SKM-1 (cell line): Measurements from ENCODE around the gene ITGA3.
"Not testable (repeated sequence)": the region's sequence is repeated elsewhere in the genome, so short reads cannot be mapped to it uniquely, and the experiment has no call there.

Experiments
- DNase-seq: peaks from one replicate; lab custom pipeline; 2025; ENCODE audit not compliant: unreplicated experiment; lab: John Stamatoyannopoulos, UW

Gene ITGA3

DNA sequence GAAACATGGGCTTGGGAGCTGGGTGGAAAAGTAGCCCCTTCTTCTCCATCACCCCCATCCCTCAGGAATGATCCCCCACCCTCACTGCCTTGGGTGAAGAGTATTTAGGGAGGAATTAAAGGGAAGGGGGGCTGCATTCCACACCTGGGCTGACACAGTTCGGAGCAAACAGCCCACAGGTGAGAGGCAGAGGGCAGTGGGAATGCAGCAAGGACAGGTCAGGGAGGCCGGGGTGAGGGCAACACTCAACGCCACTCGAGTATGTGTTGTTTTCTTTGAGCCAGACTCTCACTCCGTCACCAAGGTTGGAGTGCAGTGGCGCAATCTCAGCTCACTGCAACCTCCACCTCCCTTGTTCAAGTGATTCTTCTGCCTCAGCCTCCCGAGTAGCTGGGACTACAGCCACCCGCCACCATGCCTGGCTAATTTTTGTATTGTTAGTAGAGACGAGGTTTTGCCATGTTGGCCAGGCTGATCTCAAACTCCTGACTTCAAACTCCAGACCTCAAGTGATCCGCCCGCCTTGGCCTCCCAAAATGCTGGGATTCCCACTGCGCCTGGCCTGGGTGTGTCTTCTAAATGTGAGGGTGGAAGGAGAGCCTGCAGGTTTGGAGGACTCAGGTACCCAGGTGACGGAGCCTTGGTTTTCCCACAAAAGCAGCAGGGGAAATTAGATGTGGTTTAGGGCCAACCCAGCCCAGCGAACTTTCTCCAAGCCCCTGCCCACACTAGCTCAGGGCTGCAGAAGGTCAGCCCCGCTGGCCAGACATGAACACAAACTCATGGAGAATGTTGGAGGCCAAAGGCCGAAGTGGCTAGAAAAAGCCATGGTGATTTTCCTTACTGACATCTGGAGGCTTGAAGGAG, 21.2 kb upstream of the ITGA3 start:
- DNase-seq: no peak

DNA sequence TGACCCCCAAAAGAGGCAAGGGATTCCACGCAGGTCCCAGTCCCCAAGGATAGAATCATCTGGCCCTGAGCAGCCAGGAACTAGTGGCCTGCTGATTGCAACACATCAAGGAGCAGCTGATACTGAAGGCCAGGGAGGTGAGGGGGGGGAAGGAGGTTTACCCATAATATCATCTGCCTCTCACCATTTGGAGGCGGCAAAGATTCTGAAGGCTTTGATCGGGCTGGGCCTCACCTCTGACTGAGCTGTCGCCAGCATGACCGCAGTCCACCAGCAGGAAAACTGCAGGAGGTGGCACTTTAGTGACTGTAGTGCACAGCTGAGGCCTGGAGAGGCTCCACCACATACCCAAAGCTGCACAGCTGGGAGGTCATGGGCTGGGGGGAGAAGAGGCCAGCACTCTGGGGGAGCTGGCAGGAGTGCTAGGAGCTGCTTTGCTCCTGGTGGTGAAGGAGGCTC, 20.5 kb upstream of the ITGA3 start:
- no peak for DNase-seq

DNA sequence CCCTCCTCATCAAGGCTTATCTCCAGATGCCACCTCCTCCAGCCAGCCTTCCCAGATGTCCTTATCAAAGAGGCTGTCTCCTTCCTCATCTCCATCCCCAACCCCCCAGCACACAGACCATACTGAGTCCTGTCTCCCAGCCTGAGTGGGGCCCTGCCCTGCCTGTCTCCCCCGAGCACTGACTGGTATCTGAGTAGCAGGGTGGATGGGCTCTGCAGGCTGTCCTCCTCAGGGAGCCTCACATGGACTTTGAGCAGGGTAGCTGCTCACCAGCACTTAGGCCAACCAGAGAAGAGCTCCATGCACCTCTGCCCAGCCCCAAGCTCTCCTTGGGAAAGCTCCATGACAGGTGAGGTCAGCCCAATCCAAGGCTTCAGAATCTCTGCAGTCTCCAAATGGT, 20.0 kb upstream of the ITGA3 start:
- no peak for DNase-seq

DNA sequence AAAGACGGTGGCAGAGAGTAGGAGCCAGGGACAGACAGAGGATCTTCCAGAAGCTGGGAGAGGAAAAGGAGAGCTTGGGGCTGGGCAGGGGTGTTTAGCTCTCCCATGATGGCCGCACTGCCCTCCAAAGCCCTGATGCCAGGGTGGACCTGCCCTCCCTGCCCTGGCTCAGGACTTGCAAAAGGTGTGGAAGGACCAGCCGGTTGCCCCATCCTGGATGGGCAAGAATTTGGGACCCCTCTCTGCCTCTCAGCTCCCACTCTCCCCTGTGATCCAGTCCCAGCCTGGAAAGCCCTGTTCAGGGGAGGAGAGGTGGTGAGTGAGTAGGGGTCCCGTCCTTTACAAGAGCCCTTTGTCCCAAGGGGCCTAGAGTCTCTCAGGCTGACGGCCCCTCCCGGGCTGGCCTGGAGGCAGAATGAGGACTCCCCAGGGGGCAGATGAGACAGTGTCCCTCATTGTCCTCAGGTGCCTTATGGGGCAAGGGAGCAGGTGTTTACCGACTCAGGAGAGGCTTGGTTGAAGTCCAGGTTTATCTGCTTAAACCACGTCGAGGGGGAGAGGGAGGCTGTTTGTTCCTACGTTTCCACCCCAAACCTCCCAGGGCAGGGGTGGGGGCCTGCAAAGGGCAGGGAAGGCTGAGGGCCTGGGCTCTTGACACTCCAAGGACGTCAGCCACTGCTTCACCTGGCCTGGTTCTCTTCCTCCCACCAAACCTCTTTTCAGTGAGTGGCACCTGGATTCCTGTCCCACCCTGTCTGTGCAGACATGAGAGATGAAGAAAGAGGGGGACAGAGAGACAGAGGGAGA, 19.3 kb upstream of the ITGA3 start:
- DNase-seq: no peak

DNA sequence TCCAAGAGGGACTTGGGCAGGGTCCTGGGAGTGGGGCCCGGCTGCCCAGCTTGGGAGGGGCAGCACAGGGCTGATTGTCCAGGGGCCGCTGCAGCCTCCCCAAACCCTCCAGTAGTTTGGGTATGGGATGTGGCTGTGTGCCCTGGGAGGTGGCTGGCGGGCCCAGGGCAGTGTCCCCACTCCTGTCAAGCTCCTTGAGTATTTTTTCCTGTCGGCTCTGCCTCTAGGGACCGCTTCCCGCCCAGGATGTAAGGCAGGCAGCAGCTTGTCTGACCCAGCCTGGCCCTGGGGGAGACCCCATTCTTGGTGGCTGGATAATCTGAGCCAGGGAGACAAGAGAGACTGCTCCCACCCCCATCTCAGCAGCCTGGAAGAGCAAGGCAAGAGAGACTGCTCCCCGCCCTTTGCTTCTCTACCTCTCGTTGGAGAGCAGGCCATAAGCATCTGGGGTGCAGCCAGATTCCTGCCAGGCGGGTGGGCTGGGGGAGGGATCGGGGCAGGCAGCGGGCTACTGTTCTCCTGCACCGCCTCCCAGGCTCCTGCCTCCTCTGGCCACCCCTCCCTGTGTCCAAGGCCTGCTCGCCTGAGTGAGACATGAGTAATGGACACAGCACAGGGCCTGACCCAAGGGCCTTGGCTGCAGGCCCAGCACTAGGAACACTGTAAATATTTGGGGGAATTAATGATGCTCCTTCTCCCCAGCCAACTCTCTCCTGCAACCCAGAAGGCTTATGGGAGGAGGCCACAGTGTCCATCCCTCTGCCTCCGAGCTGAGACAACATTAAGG, 18.4 kb upstream of the ITGA3 start:
- DNase-seq: no peak

DNA sequence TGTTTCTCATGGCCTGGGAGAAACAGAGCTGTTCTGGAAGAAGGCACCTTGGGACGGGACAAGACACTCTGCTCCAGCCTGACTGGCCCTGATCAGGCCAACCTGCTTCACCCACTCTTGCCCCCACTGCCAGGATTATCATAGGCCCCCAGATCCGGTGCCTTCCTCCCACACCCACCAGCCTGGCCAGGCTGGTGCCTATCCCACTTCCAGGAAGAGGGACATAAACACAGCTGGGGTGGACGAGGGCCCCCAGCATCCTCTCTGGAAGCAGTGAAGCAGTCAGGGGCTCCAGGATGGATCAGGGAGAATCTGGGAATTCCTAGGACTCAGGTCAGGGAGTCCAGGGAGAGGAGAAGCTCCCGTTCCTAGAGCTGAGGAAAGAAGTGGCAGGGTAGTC, 16.9 kb upstream of the ITGA3 start:
- no peak for DNase-seq

DNA sequence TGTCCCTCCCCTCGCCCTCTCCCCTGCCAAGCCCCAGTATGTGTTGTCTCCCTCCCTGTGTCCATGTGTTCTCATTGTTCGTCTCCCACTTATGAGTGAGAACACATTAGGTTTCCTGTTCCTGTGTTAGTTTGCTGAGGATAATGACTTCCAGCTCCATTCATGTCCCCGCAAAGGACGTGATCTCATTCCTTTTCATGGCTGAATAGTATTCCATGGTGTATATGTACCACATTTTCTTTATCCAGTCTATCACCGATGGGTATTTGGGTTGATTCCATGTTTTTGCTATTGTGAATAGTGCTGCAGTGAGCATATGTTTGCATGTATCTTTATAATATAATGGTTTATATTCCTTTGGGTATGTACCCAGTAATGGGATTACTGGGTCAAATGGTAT, 15.4 kb upstream of the ITGA3 start:
- DNase-seq: not testable (repeated sequence)

DNA sequence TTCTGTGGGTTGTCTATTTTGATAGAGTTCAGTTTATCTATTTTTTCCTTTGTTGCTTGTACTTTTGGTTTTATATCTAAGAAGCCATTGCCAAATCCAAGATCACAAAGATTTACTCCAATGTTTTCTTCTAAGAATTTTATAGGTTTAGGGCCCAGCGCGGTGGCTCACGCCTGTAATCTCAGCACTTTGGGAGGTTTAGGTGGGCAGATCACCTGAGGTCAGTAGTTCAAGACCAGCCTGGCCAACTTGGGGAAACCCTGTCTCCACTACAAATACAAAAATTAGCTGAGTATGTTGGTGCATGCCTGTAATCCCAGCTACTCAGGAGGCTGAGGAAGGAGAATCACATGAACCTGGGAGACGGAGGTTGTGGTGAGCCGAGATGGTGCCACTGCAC, 13.7 kb upstream of the ITGA3 start:
- DNase-seq: no peak

DNA sequence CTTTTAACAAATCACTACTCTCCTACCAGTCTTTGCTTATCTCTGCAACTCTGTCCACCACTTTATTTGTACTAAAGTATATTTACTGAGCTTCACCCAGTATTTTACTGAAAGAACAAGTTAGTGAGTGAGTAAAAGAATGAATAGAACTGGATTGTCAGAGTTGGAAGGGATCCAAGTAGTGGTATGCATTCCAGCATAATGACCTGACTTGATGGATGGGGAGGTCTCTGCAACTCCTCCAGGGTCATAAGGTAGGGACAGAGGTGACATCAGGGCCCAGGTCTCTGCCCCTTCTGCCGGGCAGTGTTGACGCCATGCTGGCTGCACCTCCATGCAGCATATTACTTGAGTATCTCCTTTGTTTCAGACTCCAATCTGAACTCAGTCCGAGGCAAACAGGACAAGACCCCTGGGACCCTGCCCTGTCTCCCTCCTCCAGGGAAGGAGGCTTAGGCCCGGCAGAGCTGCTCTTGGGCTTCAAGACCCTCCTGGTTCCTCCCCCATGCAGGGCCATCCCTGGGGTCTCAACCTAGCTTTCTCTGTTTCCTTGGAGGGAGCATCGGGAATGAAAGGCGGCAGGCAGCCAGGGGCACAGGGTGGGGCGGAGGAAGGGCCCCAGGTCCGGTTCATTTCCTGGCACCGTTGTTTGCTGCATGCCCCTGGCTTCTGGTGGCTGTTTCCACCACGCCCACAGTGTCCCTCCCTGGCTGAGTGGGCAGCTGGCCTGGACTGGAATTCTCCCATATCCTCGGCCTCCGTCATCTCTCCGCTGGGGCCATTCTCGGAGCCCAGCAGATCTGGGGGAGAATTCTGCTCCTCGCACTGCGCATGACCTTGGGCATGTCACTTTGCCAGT, 12.4 kb upstream of the ITGA3 start:
- DNase-seq: no peak

DNA sequence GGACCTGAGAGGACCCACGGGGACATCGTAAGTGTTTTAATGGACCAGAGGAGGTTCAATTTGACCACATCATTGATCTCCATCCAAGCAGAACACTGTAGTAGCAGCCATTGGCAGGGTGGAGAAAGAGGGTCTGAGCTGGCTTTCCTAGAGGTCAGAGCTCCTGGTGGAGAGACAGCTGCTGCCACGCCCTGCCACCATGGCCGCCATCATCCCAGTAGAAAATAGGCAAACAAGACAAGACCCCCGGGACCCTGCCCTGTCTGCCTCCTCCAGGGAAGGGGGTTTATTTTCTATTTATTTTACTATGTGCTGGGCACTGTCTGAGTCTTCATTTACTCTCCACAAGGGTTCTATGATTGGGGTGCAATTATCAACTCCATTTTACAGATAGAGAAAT, 11.4 kb upstream of the ITGA3 start:
- DNase-seq: no peak

DNA sequence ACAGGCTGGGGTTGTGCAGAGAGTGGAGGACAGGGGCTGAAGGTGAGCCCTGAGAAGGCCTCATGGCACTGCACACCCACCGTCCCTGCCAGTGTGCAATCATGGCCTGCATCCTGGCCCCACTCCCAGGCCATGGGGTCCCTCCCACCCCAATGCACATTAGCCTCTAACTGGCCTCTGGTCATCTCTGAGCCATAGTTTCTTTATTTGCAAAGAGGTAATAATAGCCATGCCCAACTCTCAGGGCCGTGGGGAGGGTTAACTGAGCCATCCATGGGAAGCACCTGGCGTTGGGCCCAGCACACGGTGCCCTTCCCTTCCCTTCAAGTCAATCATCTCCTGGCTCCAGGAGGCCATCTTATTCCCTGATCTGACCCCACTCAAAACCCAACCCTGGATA, 10.8 kb upstream of the ITGA3 start:
- DNase-seq: no peak

DNA sequence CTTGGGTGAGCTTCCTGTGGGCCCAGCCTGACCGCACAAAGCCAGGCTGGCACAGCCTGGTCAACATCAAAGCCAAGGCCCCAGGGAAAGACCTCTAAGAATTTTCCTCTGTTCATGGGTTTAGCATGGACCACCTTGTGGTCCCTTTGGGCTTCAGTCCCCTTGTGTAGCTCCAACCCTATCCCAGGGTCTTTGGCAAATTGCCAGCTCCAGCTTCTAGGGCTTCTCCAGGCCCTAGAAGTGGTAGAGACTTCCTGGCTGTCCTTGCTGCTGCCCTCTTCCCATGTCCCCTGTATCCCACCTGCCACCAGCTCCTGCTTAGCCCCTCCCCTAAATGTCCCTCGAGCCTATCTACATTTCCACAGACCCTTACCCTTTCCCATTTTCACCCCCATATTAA, 9.7 kb upstream of the ITGA3 start:
- no peak for DNase-seq

DNA sequence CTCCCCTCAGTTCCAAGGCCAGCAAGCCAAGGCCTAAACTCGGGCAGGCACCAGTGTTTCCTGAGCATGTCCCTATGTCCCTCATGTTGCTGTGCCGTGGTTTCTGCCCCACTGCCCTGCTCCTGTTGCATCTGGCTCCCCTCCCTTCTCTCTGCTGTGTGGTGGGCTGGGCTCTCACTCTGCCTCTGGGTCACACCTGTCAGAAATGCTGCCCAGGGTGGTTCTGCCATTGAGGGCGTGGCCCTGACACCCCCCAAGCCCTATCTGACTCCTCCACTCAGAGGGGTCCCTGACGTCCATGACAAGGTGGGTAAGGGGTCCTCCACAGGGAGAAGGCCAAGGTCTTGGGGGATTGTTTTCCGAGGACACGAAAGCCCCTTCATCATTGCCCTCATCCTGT, 9.2 kb upstream of the ITGA3 start:
- no peak for DNase-seq

DNA sequence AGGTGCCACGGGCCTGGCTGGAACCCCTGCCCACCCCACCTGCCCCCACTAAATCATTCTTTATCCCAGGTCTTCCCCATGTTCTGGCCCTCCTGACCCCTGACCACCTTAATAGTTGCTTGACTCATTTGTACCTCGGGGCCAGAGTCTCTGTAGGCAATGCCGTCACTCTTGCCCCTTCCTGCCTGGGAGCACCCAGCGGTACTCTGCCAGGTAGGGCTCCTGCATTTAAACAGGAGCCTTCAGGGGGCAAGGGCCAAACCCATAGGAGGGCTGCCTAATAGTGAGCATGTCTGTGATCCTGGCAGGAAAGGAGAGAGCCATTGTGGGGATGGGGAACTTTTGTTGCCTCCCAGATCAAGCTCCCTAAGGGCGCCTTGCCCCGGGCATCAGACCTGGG, 8.8 kb upstream of the ITGA3 start:
- no peak for DNase-seq

DNA sequence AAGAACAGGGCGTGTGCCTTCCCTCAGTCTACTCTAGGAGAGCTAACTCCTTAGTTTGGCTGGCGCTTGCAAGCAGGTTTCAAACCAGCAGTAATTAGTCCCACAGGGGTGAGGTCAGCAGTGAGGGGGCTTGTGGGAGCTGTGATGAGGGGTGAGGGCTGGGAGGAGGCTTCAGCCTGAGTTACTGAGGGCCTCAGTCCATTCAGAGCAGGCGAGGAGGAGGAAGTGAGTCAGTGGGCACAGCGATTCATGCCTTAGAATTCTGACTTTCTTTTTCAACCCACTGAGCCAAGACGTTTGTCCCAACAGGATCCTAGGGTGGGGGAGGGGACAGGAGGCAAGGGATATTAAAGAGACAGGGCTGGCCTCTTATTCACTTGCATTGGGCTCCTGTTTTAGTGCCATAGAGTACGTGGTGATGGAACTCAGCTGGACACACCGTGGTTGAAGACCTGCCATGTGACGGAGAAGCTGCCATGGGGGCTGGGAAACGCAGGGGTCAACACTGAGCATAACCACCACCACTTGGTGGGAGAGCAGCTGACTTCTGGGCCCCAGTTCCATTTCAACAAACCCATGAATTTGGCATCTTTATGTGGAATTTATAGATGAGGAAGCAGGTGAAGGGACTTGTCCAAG, 8.3 kb upstream of the ITGA3 start:
- DNase-seq: no peak

DNA sequence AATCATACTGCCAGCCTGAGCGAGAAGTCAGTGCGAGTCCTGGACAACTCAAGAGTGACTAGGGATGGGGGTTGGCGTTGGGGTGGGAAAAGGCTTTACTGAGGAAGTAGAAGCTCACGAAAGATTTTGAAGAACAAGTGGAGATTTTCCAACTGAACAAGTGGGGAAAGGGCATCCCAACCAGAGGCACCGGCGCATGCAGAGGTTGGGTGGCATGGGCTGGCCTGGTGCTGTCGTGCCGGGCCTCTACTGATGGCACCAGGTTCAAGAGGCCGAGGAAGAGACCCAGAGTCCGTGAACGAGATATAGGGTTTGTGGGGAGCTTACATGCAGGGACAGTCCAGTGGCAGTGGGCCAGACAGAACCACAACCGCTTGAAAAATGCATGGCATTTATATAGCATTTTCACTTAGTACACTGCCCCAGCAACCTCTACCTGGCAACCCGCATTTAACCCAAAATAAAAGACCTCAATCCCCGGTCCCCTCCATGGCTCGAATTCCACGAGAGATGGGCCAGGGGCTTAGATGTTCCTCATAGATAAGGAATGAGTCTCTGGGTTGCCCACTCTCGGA, 7.7 kb upstream of the ITGA3 start:
- no peak for DNase-seq

DNA sequence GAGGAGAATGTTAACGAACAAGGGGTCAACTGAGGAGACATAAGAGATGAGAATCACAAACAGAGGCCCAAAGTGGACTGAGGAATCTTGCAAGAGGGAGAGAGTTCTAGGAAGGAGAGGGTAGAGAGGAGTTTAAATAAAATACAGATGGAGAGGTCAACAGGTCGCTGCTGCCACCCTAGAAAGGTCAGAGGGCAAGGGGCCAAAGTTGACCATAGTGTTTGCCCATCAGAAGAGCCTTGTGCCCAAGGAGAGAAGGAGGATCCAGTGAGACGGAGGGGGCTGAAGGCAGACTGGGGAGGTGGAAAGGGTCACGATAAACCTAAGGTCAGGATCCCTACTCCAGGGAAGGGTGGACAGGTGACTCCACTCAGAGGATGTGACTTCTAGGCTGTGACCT, 6.9 kb upstream of the ITGA3 start:
- DNase-seq: no peak

DNA sequence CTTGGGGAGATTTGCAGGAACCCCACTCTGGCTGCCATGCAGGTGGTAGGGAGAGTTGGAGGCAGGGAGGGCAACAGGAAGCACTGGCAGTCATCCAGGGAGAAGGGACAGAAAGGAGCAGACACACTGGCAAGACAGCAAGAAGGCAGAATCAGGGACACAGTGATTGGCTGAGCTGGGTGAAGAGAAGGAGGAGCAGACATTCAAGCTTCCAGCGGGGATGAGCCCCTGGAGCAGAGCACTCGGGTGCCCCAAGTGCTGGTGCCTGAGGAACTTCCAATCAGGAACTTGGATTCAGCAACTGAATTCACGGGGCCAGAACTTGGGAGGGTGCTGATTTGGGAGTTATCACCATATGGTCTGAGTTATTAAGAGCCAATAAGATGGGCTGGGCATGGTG, 6.3 kb upstream of the ITGA3 start:
- DNase-seq: no peak

DNA sequence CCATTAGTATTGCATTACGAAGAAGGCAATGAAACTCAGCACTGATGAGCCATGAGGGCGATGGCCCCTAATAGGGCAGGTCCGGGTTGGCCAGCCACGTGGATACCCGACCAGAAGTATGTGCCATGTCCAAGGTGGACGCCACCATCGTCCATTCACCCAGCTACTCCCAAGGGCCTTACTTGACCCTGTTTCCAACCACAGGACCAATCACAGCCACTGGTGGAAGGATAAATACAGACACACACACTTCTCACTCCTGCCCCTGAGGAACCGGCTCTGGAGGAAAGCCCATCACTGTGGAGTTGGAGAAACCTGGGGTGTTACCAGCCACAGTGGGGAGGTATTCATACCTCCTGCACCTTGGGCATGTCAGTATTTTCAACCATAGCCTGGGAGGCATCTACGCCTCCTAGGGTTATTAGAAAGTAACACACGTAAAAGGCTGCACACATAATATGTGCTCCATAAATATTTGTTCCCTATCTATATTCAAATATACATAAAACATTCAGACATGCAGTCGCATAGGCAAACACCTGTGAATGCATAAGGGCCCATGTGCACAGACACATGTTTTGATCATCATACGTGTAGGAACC, 5.4 kb upstream of the ITGA3 start:
- DNase-seq: no peak
